HG02623 (cell line): ENCODE measurements around the gene PPP1R12C.
"Not testable (repeated sequence)": the region's sequence is repeated elsewhere in the genome, so short reads cannot be mapped to it uniquely, and the experiment has no call there.

Experiments
- ATAC-seq: cut with Tn5 transposase; IDR thresholded peaks from one replicate; pipeline ENCODE4 v1.9.1; 2021; ENCODE audit warnings: moderate library complexity; ENCODE audit not compliant: unreplicated experiment

PPP1R12C gene

DNA sequence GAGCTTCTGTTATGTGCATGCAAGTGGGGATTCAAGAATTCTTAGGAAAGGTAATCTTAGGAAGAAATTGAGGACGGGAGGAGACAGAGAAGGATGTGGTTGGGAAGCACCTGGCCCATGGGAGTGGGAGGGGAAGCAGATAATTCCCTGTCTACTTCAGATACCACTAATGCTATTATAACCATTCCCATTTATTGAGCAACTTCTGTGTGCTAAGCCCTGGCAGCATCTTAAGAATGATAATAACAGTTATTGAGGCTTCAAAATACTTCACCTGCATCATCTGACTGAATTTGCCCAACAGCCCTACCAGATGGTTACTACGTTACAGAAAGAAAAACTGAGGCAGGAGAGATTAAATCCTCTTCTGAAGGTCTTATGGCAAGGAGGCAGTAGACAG is 40.3 kb downstream of the PPP1R12C start:
- no peak for ATAC-seq

DNA sequence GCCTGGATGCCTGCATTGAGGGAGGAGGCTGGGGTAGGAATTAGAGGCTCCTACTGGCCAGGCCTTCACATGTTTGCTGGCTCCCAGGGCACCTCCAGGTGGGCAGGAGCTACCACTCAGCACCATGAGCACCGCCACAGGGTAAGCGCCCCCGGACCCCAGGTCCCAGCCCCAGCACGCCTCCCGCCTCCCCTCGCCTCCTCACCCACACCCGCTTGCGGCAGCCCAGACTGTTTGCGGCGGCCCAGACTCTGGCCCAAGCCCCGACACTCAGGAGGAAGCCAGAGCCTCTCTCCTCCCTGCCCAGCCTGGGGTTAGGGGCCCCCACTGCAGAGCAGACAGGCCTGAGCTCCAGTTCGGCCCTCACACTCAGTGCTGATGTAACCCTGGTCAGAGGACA is 41.1 kb downstream of the PPP1R12C start:
- no peak for ATAC-seq

- no peak for ATAC-seq
Observed at GRCh38 chr19:55075371-55075998, 42.0 kb downstream of the PPP1R12C start, which contains the start of gene EPS8L1. EPS8L1 (plus strand) TSS chr19:55075869; CDS start chr19:55076445, 576 bp downstream.

DNA sequence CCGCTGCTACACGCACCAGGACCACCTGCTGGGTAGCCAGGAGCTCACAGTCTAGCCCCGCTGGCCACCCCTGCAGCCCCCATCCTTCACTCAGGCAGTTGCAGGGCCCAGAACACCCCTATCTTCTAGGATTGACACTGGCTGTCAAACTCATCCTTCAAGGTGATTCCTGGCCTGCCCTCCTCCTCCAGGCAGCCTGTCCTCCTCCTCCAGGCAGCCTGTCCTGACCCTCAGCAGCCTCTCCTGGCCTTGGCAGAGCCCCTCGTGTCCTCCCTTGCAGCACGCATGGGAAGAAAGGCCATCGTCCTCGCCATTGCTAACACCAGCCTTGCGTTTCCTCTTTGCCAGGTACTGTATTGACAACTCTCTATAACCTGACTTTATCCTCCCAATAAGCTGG is 45.5 kb downstream of the PPP1R12C start:
- ATAC-seq: no peak

DNA sequence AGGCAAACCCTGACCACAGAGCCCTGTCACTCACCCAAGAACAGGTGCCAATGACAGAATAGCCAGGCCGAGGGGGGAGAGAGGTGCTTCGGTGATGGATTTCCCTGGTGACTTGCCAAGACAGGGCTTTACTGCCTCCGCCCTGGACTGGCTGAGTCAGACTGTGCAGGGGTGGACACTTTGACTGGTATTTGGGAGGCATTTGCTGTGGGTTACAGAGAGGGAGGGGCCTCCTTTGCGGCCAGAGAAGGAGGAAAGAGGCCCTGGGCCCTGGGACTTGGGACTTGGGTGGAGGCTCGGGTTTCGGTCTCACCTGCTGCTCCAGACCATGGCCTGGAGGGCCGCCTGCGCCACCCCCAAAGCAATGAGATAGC is 46.3 kb downstream of the PPP1R12C start:
- ATAC-seq: no peak

DNA sequence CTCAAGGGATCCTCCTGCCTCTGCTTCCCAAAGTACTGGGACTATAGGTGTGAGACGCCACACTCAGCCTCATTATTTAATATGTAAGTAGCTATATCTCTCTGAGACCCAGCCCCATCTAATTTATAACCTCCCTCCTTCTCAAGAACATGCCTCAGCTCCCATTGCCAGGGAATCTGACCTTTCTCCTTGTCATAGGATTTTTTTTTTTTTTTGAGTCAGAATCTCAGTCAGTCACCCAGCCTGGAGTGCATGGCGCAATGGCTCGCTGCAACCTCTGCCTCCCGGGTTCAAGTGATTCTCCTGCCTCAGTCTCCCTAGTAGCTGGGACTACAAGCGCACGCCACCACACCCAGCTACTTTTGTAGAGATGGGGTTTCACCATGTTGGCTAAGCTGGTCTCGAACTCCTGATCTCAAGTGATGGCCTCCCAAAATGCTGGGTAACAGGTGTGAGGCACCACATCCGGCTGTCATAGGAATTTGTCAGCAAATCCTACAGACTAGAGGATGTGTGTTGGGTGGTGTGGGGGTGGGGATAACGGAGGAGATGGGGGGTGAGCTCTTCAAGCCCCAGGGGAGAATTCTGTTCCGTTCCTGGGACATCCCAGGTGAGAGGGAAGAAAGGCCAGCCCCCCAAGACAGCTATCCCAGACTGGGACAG is 46.8 kb downstream of the PPP1R12C start:
- ATAC-seq: no peak

GRCh38 chr19:55069865-55070197 is 47.6 kb downstream of the PPP1R12C start:
- ATAC-seq: no peak

DNA sequence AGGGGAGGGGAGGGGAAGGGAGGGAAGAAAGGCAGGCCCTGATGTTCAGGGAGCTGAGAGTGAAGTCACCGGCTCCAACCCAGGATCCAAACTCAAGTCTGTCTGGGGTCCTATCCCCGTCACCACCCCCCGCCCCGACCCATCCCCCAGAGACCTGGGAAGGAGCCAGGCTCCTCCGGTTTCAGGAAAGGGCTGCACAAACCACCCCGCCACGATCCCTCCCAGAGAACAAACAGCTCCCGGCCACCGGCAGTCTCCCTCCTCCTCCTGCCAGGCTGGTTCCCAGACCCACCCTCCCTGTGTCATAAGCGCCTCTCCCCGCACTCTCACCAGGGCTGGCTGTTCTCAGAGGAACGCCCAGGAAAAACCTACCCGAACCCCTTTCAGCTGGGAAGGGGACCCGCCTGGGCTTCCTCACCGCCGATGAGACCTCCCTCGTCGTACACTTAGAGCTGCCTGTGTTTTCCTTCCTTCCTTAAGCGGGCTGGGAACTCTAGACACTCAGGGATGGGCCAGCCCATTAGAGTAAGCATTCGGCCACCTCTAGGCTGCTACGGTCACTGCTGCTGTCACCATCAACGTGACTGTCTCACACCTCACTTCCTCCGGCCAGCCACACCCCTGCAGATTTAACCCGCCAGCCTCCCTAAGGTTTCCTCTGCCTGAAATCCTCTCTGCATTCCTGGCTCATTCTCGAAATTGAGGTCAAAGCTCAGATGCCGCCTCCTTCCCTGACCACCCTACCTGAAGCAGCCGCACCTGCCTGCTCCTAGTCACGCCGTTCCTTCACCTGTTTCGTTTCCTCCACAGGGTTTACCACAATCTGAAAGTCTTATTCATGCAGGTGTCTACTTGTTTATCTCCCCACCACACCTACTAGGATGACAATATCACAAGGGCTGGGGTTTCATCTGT is 48.2 kb downstream of the PPP1R12C start:
- ATAC-seq: no peak

- ATAC-seq: no peak
Observed at GRCh38 chr19:55067869-55068268, 49.6 kb downstream of the PPP1R12C start.

DNA sequence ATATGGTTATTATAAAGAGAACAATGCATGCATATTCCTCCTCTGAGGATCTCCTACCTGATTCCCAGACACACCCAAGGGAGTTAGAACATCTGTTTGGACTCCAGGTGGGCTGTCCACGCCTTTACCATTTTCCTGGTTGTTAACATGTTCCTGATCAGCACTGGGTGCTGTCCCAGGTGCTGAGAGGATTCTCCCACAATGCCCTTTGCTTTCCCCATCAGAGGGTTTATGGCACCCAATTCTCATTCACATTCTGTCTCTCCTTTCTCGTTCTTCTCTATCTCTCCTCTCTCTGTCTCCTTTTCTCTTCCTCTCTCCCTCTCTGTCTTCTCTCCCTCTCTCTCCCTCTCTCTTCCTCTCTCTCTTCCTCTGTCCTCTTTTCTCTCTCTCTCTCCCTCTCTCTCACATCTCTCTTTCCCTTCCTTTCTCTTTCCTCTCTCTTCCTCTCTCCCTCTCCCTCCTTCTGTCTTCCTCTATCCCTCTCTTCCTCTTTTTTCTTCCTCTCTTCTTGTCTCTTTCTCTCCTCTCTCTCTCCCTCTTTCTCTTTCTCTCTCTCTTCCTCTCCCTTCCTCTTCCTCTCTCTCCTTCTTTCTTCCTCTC is 51.2 kb downstream of the PPP1R12C start:
- ATAC-seq: no peak

DNA sequence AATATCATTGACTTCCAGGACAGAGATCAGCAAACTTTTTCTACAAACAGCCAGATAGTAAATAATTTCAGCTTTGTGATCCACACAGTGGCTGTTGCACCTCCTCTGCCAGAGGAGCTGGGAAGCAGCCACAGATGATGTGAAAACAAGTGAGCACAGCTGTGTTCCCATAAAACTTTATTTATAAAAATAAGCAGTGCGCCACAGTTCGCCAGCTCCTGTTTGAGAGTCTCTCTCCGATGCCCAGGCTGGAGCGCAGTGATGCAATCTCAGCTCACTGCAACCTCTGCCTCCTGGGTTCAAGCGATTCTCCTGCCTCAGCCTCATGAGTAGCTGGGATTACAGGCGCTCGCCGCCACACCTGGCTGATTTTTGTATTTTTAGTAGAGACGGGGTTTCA is 51.9 kb downstream of the PPP1R12C start:
- ATAC-seq: not testable (repeated sequence)

DNA sequence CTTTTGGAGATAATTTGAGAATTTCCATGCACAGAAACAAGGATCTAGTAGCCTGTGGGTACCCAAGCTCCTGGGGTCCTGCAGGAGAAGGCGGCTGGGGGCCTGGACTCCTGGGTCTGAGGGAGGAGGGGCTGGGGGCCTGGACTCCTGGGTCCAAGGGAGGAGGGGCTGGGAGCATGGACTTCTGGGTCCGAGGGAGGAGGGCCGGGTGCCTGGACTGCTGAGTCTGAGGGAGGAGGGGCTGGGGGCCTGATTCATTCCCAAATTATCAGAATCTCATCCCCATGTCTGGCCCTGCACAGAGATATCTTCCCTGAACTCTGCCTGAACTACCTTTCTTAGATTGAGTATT is 54.0 kb downstream of the PPP1R12C start:
- ATAC-seq: no peak

DNA sequence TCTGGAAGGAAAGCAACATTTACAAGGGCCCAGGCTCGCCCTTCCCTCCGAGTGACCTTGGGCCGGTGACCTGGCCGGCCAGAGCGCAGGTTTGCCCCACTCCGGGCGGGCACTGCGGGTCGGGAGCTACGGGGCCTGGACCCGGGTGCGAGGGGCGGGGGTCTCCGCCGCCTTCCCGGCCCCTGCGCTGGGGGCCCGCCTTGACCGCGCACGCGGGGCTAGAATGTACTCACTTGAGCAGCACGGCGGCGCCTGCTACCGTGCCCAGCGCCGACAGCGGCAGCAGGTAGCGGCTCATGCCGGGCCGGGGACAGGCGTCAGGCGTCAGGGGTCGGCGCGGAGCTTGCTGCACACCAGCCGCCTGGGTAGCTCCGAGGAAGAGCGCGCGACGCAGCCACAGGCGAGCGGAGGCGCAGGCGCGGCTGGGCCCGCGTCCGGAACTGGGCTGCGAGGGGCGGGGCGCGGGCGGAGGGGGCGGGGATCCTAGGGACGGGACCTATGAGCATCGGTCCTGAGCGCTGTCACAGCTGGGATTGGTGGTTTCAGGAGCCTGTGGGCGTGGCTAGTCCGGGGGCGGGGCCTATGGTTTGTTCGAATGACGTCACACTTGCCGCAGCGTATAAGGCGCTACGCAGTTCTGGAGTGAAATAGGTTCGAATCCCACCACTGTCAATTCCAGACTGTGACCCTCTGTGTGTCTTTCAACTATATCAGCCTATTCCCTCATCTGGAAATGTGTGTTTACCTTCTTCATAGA is 54.5 kb downstream of the PPP1R12C start, which contains the start of gene RDH13:
TSS of gene RDH13 (minus strand) at position 414 of the 757 bp plus-strand sequence. CDS start at position 298, 116 bp downstream.
- peak; percentile 81 for ATAC-seq

GRCh38 chr19:55060287-55060686 is 57.1 kb downstream of the PPP1R12C start:
- not testable (repeated sequence) for ATAC-seq

GRCh38 chr19:55058781-55059610 is 58.4 kb downstream of the PPP1R12C start:
- ATAC-seq: no peak

- ATAC-seq: no peak
Observed at GRCh38 chr19:55056827-55057226, 60.6 kb downstream of the PPP1R12C start.

DNA sequence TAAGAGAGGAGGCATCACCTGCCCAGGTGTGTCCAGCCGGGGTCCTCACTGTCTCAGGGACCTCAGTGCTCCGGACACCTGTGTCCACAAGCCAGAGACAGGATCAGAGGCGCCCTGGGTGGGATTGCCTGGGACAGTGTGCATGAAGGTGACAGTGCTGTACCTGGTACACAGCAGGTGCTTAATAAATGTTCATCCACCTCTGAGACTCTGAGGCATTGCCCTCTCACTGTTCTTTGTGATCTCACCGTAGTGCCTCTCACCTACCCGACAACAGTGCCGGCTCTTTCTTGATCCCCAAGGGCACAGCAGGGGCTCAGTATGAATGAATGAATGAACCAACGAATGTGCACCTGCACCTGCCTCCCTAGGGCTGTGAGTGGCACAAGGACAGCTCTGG is 63.7 kb downstream of the PPP1R12C start:
- ATAC-seq: no peak

DNA sequence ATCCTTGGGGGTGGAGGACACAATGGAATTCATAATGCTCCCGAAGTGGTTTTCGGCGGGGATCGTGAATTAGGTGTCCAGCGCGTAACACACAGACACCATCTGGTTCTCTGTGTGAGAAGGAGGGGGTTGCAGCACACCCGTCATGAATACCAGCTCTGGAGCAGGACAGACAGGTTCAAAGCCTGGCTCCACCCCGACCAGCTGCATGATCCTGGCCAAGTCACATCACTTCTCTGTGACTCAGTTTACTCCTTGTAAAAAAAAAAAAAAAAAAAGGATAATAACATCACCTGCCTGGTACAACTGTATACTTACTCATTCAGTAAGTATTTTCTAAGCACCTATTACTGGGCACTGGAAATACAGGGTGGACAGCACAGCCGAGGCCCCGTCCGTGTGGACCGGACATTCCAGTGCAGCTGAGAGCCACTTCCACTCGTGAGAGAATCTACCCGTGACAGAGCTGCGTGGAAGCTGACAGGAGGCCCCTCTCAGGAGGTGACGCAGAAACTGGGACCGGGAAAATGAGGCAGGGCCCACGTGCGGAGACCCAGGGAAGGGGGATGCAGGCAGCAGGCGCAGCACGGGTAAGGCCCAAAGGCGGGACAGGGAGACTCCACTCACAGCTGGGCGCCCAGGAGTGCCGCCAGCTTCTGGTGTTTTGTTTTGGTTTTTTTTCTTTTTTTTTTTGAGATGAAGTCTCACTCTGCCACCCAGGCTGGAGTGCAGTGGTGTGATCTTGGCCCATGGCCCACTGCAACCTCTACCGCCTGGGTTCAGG is 66.5 kb downstream of the PPP1R12C start:
- ATAC-seq: no peak

DNA sequence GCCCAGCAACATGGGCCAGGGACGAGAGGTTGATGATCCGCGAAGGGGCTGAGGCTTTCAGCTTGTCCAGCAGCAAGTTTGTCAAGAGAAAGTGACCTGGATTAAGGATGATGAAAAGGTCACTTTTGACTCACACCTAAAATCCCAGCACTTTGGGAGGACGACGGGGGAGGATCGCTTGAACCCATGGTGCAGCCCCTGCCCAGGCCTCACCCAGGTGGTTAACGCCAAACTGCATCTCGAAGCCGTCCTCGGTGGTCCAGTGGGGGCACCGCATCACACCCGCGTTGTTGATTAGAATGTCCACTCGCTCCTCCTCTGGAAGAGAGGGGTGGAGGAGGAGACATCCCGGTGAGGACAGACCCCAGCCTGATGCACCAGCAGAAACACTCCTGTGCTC is 69.0 kb downstream of the PPP1R12C start:
- no peak for ATAC-seq
